Lung (tissue), 12 donors: ENCODE data around the gene TMCC1. TPM values are rescaled to one million over a fixed set of nuclear protein-coding genes. Genes with fewer than 3 reads are reported as not detected.

ENCODE experiments used
- ATAC-seq: fragments of 200-7000 bp; cut with Tn5 transposase; one replicate; pipeline ENCODE4 v1.9.1; 2020; ENCODE audit warnings: moderate number of reproducible peaks; ENCODE audit not compliant: insufficient read depth, low FRiP score
- DNase-seq, 3 donors: peaks; one replicate each; pipeline ENCODE4 v3.0.0-alpha.2; 2013 to 2017
- H3K27ac ChIP-seq, 2 donors: one replicate each; pipeline ENCODE4 v1.5.1; 2013; ENCODE audit warnings: mild to moderate bottlenecking in 2 of 2, moderate library complexity in 2 of 2, control low read depth in 1 of 2, inconsistent platforms in 1 of 2, low read depth in 1 of 2, low read length in 1 of 2
- H3K27me3 ChIP-seq, 3 donors: one replicate each; pipeline ENCODE4 v1.5.1; 2013; ENCODE audit warnings: low read length in 2 of 3; ENCODE audit not compliant: control insufficient read depth in 3 of 3, insufficient read depth in 3 of 3
- H3K36me3 ChIP-seq, 4 donors: one replicate each; pipeline ENCODE4 v1.5.1; 2013; ENCODE audit warnings: low read length in 4 of 4, mild to moderate bottlenecking in 1 of 4, moderate library complexity in 1 of 4; ENCODE audit not compliant: control insufficient read depth in 4 of 4, insufficient read depth in 4 of 4
- H3K4me1 ChIP-seq, 5 donors: one replicate each; pipeline ENCODE4 v1.5.1; 2013; ENCODE audit warnings: low read length in 5 of 5, mild to moderate bottlenecking in 2 of 5, moderate library complexity in 1 of 5; ENCODE audit not compliant: control insufficient read depth in 5 of 5, insufficient read depth in 5 of 5
- H3K4me3 ChIP-seq: one replicate; pipeline ENCODE4 v1.5.1; 2013; ENCODE audit warnings: mild to moderate bottlenecking, control low read depth, moderate library complexity
- H3K9ac ChIP-seq, 2 donors: one replicate each; pipeline ENCODE4 v1.5.1; 2013; ENCODE audit warnings: low read length in 2 of 2, control low read depth in 1 of 2; ENCODE audit not compliant: insufficient read depth in 1 of 2
- H3K9me3 ChIP-seq, 4 donors: one replicate each; pipeline ENCODE4 v1.5.1; 2013; ENCODE audit warnings: low read length in 3 of 4, mild to moderate bottlenecking in 1 of 4, moderate library complexity in 1 of 4; ENCODE audit not compliant: control insufficient read depth in 4 of 4, insufficient read depth in 3 of 4
- WGBS, 2 donors: extraction: QIAGEN DNeasy Blood & Tissue Kit; methylation state at CpG; one replicate each; pipeline ENCODE4 v1.1.7; 2013; 5-methylcytosine and 5-hydroxymethylcytosine counted together
- polyA plus RNA-seq, 2 donors: library from polyadenylated mRNA; stranded (reverse); fragments of 200-250 nt; gene quantifications; one replicate each; pipeline ENCODE4 v1.2.1, GENCODE V29; 2013
- total RNA-seq, 2 donors: library from RNA; depleted of rRNA in 1 of 2; stranded (reverse); fragments of >200 nt in 1 of 2; gene quantifications; one replicate each; pipeline ENCODE4 v1.2.1, GENCODE V29; 2014 to 2021
- TF ChIP-seq, protein P1 (sequence below): IDR thresholded peaks from 2 replicates; pipeline ENCODE4 v1.5.1; 2012; ENCODE audit warnings: mild to moderate bottlenecking; ENCODE audit errors: control extremely low read depth, extremely low read depth
- donor health status: control.
- donor health status: control.
- donor health status: Bipolar disorder and iron deficiency.
- donor health status: healthy.
- donor health status: DM: yes; HTN: yes; CAD: no.

The TMCC1 gene
- total and polyA plus RNA-seq, 4 donors: 8.7 to 39.4 (median 22.8) TPM

DNA sequence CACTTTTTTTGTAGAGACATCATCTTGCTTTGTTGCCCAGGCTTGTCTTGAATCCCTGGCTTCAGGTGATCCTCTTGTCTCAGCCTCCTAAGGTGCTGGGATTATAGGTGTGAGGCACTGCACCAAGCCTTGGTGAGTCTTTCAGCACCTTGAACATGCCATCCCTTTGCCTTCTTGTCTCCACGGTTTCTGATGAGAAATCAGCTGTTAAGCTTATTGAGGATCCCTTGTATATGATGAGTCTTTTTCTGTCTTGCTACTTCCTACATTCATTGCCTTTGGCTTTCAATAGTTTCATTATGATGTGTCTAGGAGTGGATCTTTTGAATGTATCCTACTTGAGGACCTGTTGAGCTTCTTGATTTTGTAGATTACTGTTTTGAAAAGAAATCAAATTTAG is 35.9 kb upstream of the TMCC1 start:
- TF ChIP-seq, protein P1, sequence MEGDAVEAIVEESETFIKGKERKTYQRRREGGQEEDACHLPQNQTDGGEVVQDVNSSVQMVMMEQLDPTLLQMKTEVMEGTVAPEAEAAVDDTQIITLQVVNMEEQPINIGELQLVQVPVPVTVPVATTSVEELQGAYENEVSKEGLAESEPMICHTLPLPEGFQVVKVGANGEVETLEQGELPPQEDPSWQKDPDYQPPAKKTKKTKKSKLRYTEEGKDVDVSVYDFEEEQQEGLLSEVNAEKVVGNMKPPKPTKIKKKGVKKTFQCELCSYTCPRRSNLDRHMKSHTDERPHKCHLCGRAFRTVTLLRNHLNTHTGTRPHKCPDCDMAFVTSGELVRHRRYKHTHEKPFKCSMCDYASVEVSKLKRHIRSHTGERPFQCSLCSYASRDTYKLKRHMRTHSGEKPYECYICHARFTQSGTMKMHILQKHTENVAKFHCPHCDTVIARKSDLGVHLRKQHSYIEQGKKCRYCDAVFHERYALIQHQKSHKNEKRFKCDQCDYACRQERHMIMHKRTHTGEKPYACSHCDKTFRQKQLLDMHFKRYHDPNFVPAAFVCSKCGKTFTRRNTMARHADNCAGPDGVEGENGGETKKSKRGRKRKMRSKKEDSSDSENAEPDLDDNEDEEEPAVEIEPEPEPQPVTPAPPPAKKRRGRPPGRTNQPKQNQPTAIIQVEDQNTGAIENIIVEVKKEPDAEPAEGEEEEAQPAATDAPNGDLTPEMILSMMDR: no peak
- Histone ChIP-seq H3K4me3 (no peak overlapping the region), H3K36me3 (no peaks in the 10 kb centered on the region), H3K27me3 (no peaks in the 10 kb centered on the region), H3K27ac (no peak overlapping the region), H3K9ac (no peak overlapping the region), H3K4me1 (no peaks in the 10 kb centered on the region), H3K9me3 (peaks cover 0 to 6% (median 2%) of the 10 kb centered on the region in 4 donors)
- DNase-seq: no peak
- ATAC-seq: no peak
- 92 to 96% methylated on average over 1 of the region's 1 CpG for WGBS, 2 donors

DNA sequence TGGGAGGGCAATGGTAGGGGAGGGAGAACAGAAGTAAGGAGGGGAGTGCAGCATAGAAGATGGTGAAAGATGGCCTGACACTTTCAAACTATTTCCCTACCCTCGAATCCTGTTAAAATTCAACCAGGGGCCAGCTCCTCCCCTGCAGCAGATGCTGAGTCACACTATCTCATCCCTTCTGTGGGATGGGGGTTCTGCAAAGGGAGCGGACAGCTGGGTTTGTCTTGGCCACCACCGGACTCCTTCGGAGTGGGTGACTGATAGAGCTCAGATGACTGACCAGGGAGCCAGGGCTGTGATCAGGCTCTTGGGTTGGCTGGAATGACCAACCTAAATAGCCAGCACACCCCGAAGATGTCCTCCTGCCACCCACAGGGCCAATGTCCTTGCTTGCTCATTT is 33.6 kb upstream of the TMCC1 start:
- ATAC-seq (no peak), DNase-seq (no peak)
- 74 to 80% methylated on average over 5 of the region's 5 CpGs for WGBS, 2 donors

DNA sequence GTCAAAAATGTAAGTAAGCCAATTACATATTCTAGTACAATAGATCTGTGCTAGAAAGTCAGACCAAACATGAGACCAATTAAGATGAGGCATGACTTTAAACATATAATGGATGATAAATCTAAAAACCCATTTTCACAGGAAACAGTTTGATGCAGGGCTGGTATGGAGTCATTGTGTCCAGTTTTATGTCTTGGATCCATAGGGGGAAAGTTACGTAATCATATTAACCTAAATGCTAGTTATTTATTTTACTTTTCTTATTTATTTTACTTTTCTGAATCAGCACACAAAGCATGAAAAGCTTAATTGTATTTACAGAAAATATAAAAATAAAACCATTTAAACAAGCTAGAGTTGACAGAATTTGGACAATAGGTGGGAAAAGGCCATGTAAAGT is 26.3 kb upstream of the TMCC1 start:
- Histone ChIP-seq H3K9ac (no peak overlapping the region), H3K9me3 (peaks cover 0 to 33% (median 5%) of the 10 kb centered on the region in 4 donors), H3K4me3 (no peak overlapping the region), H3K27ac (no peak overlapping the region), H3K4me1 (no peaks in the 10 kb centered on the region), H3K36me3 (no peaks in the 10 kb centered on the region), H3K27me3 (no peaks in the 10 kb centered on the region)
- ATAC-seq (no peak), DNase-seq (no peak)
- WGBS, 2 donors: 98 to 100% methylated on average over 1 of the region's 1 CpG
- TF ChIP-seq, protein P1: no peak

More for the DNA sequence above, 33.6 kb upstream of the TMCC1 start:
- Histone ChIP-seq H3K36me3 (no peaks in the 10 kb centered on the region), H3K4me3 (no peak overlapping the region), H3K27ac (no peak overlapping the region), H3K4me1 (no peaks in the 10 kb centered on the region), H3K9me3 (peaks cover 0 to 6% (median 2%) of the 10 kb centered on the region in 4 donors), H3K27me3 (no peaks in the 10 kb centered on the region), H3K9ac (no peak overlapping the region)
- TF ChIP-seq, protein P1: no peak

DNA sequence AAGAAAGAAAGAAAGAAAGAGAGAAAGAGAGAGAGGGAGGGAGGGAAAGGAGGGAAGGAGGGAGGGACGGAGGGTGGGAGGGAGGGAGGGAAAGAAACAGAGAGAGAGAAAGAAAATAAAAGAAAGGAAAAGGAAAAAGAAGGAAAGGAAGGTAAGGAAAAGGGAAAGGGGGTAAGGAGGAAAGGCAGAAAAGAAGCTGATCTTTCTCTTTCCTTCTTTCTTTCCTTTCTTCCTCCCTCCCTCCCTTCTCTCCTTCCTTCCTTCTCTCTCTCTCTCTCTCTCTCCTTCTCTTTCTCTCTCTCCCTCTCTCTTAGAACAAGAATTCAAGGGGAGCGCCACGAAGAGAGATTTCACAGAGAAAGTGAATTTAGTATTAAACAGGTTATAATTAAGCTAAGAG is 25.8 kb upstream of the TMCC1 start:
- Histone ChIP-seq H3K9me3 (peaks cover 0 to 33% (median 6%) of the 10 kb centered on the region in 4 donors), H3K4me1 (no peaks in the 10 kb centered on the region), H3K4me3 (no peak overlapping the region), H3K9ac (no peak overlapping the region), H3K36me3 (no peaks in the 10 kb centered on the region), H3K27ac (no peak overlapping the region), H3K27me3 (no peaks in the 10 kb centered on the region)
- no peak for DNase-seq
- TF ChIP-seq, protein P1: no peak
- no peak for ATAC-seq
- 92 to 99% methylated on average over 3 of the region's 3 CpGs for WGBS, 2 donors
